Ectodermal cell (in vitro differentiated cells): ENCODE results near the gene KIAA1755. TPM values are rescaled to one million over a fixed set of nuclear protein-coding genes. Genes with fewer than 3 reads are reported as not detected.
A peak's percentile ranks its signal among the peaks of the same experiment; 100 is the strongest.

Experiments
- H3K27ac ChIP-seq: 2 replicates; pipeline ENCODE4 v1.7.0; 2013; ENCODE audit warnings: mild to moderate bottlenecking, low read depth, low read length; ENCODE audit not compliant: insufficient read depth, poor library complexity, severe bottlenecking
- H3K27me3 ChIP-seq: 2 replicates; pipeline ENCODE4 v1.7.0; 2013; ENCODE audit warnings: mild to moderate bottlenecking, low read length; ENCODE audit not compliant: insufficient read depth, control insufficient read depth, poor library complexity, severe bottlenecking
- H3K36me3 ChIP-seq: one replicate; pipeline ENCODE4 v1.7.0; 2013; ENCODE audit warnings: low read length; ENCODE audit not compliant: control insufficient read depth, insufficient read depth
- H3K4me1 ChIP-seq: one replicate; pipeline ENCODE4 v1.7.0; 2013; ENCODE audit warnings: low read length; ENCODE audit not compliant: control insufficient read depth, insufficient read depth
- H3K4me3 ChIP-seq: 2 replicates; pipeline ENCODE4 v1.7.0; 2013; ENCODE audit warnings: low read depth, low read length, control low read depth; ENCODE audit not compliant: insufficient read depth
- H3K9me3 ChIP-seq: 2 replicates; pipeline ENCODE4 v1.7.0; 2013; ENCODE audit warnings: mild to moderate bottlenecking, low read length, moderate library complexity; ENCODE audit not compliant: control insufficient read depth
- WGBS, 2 experiments: methylation state at CpG; one replicate each; pipeline ENCODE4 v1.1.7; 2013; ENCODE audit warnings: missing lambda C conversion rate in 2 of 2; 5-methylcytosine and 5-hydroxymethylcytosine counted together
- polyA plus RNA-seq, 4 experiments: library from polyadenylated mRNA; stranded (reverse); fragments of 50-300 nt; gene quantifications; one replicate each; pipeline ENCODE4 v1.2.3, GENCODE V29; 2013

Gene KIAA1755, protein sequence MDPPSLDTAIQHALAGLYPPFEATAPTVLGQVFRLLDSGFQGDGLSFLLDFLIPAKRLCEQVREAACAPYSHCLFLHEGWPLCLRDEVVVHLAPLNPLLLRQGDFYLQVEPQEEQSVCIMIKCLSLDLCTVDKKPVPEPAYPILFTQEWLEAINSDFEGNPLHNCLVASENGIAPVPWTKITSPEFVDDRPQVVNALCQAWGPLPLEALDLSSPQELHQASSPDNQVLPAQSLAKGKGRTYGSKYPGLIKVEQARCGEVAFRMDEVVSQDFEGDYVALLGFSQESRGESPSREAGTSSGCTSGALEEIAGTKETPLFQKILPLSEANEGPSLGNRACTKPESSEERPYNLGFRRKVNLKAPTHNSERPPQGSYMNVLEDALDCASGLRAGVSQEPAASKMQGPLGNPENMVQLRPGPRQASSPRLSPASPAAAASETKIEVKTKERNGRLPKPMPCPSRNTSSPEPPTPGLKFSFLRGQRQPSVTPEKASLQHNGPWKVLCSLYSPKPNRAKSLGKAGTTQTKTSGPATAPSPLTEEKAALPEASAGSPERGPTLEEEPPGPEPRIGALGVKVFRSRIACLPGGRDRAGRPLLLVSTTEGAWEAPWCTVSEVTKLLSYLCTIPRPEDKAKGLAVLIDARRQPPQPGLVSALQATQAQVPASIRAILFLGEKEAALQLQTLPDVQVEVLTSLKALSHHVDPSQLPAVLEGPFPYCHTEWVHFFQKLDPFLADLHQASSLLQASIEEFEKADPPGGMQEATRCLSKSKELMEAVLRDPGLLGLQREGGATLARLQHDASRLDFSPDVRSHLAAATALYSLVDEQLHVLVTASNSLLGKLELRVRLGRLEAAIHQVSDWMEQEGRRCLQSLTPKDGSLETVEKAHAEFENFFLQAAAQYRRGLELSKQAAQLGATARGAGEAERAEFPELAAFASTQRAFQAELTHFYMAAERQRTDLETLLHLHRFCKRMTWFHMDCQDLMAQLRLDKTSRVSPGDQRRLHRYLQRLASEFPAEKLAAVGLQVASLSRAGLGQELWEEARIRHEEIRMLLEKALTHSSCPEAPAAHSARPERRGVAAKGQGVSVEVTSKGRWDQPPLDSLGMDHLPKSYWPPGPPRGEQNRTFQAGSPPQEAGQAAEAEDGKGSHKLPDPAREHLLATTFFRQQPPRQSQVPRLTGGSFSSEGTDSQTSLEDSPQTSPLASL
- polyA plus RNA-seq (2013, experiment 1 of 4) = 2.8 TPM
- 4.0 TPM for polyA plus RNA-seq (2013, experiment 2 of 4)
- 2.5 TPM for polyA plus RNA-seq (2013, experiment 3 of 4)
- 3.6 TPM for polyA plus RNA-seq (2013, experiment 4 of 4)

DNA sequence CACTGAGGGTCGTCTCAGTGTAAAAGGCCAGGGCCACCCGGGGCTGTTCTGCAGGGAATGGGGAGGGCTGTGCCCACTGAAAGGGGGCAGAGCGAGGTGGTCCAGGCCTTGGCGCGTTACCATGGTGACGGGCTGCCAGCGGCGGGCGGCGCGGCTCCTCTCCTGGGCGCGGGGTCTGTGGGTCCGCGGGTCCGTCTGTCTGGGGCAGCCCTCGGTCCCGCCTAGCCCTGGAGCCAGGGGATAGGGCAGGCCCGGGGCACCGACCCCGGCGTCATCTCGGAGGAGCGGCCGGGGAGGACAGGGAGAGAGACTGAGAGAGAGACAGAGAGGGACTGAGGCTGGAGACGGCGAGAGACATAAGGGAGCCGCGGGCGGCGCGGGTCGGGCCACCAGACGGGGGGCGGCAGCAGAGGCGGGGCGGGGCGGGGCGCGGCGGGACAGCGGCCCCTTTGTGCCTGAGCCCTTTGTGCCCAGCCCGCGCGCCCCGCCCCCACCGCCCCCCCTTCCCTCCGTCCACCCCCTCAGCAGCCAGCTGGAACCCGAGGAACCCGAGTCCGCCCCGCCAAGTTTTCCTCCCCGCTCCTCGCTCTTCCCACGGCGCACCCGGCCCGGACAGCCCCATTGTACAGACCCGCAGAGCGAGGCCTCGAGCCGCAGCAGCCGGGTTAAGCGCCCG, at the start of gene KIAA1755:
Gene KIAA1755 (minus strand): TSS at position 358 of the 676 bp plus-strand sequence. CDS start 235 bp downstream, at position 123.
- H3K4me3 ChIP-seq = peak within 1 kb of the TSS; percentile 39
- peaks cover 7% of the 10 kb centered on the region for H3K4me1 ChIP-seq
- peaks cover 13% of the 10 kb centered on the region for H3K27me3 ChIP-seq
- WGBS, 2 experiments = 5% methylated on average over 61 to 65 of the region's 65 CpGs
- H3K9me3 ChIP-seq = no peaks in the 10 kb centered on the region
- H3K36me3 ChIP-seq = no peaks in the 10 kb centered on the region
- H3K27ac ChIP-seq = no peak within 1 kb of the TSS

DNA sequence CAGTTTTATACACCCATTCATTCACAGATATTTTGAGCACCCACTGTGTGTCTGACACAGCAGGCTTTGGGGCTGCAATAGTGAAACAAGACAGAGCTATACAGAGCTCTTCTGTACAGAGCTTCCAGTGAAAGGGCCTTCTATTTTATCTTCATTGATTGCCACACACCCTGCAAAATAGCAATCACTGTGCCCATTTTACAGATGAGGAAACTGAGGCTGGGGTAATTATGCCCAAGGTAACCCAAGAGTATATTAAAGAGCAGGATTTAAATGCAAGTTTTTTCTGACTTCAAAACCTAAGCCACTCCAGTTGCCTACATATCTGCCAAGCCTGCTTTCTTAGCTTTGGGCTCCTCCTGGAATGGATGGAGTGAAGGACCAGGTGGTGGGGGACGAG, 47.9 kb upstream of the KIAA1755 start:
- H3K4me3 ChIP-seq = no peak overlapping the region
- no peaks in the 10 kb centered on the region for H3K27me3 ChIP-seq
- H3K4me1 ChIP-seq = peaks cover 4% of the 10 kb centered on the region
- no peaks in the 10 kb centered on the region for H3K36me3 ChIP-seq
- 60 to 65% methylated on average over 1 of the region's 1 CpG for WGBS, 2 experiments
- H3K27ac ChIP-seq = no peak overlapping the region
- no peaks in the 10 kb centered on the region for H3K9me3 ChIP-seq

DNA sequence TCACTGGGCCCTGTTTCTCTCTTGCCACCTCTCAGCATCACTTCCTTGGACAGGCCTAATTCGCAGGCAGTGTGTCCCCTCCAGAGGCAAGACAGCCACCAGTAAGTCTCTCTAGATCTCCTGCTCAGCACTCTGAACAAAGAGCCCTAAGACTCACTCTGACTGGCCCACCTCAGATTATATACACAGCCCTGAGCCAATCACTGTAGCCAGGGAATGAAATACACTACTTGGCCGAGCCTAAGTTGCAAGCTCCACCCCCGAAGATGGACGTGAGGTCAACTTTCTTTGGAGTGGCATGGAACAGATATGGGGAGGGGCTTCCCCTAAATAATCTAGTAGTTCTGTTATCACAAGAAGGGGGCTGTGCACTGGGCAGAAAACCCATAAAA, 47.5 kb upstream of the KIAA1755 start:
- H3K9me3 ChIP-seq = no peaks in the 10 kb centered on the region
- no peak overlapping the region for H3K27ac ChIP-seq
- WGBS, 2 experiments = 74 to 78% methylated on average over 4 of the region's 4 CpGs
- peaks cover 4% of the 10 kb centered on the region for H3K4me1 ChIP-seq
- H3K27me3 ChIP-seq = no peaks in the 10 kb centered on the region
- no peaks in the 10 kb centered on the region for H3K36me3 ChIP-seq
- H3K4me3 ChIP-seq = no peak overlapping the region

DNA sequence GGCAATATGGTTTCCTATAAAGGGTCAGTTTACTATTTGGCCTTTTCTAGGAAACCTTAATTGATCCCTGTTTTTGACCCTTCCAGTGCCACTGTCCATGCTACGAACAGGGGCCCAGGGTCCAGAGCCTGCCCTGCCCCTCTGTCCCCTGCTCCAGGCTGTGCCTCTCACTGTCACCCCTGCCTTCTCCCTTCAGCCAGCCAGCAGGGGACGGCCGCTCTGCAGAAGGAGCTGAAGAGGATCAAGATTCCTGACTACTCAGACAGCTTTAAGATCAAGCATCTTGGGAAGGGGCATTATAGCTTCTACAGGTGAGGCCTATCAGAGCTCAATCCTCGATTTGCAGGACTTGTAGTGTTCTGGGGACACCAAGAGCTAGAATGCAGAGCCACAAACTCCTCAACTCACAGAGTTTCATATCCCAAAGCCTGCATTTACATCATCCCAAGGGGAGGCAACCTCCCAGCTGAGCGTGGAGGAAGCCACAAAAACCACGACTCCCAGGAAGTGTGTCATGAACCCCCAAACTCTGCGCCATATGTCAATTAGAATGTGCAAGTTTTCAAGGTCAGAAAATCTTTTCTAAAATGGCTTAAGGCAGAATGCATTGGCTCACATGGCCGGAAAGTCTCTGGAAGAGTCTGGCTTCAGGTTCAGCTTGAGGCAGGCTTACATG, 47.0 kb upstream of the KIAA1755 start:
- WGBS, 2 experiments = 82 to 88% methylated on average over 8 of the region's 8 CpGs
- H3K36me3 ChIP-seq = no peaks in the 10 kb centered on the region
- peaks cover 4% of the 10 kb centered on the region for H3K4me1 ChIP-seq
- no peaks in the 10 kb centered on the region for H3K9me3 ChIP-seq
- no peaks in the 10 kb centered on the region for H3K27me3 ChIP-seq
- H3K27ac ChIP-seq = no peak overlapping the region
- no peak overlapping the region for H3K4me3 ChIP-seq

DNA sequence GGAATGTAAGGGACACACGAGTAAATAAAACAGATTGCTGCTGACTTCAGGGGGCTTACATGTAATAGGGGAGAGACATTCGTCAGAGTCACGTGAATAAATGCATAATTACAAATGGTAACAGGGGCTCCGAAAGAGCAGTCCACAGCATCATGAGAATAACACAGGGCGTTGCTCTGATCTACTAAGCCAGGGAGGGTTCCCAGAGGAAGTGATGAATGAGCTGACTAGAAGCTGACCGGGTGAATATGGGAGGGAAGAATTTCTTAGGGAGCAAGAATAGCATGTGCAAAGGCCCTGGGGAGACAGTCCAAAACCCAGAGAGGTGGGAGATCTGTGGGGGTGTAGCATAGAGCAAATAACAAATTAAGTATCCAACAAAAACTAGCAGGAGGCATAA, 45.8 kb upstream of the KIAA1755 start:
- peaks cover 4% of the 10 kb centered on the region for H3K4me1 ChIP-seq
- no peak overlapping the region for H3K4me3 ChIP-seq
- 91 to 94% methylated on average over 6 of the region's 6 CpGs for WGBS, 2 experiments
- H3K36me3 ChIP-seq = no peaks in the 10 kb centered on the region
- H3K9me3 ChIP-seq = no peaks in the 10 kb centered on the region
- no peaks in the 10 kb centered on the region for H3K27me3 ChIP-seq
- no peak overlapping the region for H3K27ac ChIP-seq

DNA sequence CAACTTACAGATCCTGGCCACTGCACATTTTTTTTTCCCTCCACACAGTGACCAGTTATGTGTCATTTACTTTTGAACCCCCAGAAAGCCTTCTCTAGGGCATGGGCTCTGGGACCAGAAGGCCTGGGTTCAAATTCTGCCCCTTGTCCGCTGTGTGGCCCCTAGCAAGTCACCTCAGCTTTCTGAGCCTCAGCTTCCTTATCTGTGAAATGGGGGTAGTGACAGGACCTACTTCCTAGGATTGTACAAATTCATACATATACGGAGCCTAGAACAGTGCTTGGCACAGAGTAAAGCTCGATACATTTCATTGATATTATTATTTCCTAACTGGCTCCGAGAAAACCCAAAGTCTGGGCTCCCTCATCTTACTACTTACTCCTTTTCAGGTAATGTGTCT, 45.0 kb upstream of the KIAA1755 start:
- H3K4me1 ChIP-seq = peaks cover 4% of the 10 kb centered on the region
- WGBS, 2 experiments = 94 to 98% methylated on average over 4 of the region's 4 CpGs
- no peak overlapping the region for H3K4me3 ChIP-seq
- no peaks in the 10 kb centered on the region for H3K27me3 ChIP-seq
- H3K36me3 ChIP-seq = no peaks in the 10 kb centered on the region
- no peaks in the 10 kb centered on the region for H3K9me3 ChIP-seq
- H3K27ac ChIP-seq = no peak overlapping the region

DNA sequence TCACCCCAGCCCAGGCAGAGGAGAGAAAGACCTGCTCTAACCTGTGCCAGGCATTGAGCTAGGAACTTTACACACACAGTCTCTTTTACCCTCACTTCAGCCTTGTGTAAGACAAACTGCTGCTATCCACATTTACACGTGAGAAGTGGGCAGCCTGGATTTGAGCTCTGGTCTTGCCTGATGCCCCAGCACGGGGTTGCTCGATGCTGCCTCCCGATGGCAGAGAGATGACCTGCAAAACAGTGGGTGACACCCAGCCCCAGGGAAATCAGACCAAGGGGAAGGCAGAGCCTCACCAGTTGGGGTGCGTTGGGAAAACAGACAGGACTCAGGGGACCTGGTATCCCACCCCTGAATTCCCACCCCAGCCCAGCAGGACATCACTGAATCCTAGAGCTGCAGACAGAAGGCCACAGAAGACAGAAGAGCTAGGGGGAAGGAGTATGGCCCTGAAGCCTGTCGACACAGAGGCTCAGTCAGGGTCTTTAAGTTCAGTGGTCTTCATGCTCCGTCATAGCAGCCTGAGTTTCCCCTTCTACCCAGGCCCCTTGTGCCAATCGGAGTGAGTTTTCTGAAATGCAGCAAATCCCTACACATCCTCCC, 44.4 kb upstream of the KIAA1755 start:
- H3K4me3 ChIP-seq = no peak overlapping the region
- no peak overlapping the region for H3K27ac ChIP-seq
- no peaks in the 10 kb centered on the region for H3K36me3 ChIP-seq
- no peaks in the 10 kb centered on the region for H3K27me3 ChIP-seq
- no peaks in the 10 kb centered on the region for H3K9me3 ChIP-seq
- WGBS, 2 experiments = 64 to 69% methylated on average over 8 of the region's 8 CpGs
- H3K4me1 ChIP-seq = peaks cover 4% of the 10 kb centered on the region

DNA sequence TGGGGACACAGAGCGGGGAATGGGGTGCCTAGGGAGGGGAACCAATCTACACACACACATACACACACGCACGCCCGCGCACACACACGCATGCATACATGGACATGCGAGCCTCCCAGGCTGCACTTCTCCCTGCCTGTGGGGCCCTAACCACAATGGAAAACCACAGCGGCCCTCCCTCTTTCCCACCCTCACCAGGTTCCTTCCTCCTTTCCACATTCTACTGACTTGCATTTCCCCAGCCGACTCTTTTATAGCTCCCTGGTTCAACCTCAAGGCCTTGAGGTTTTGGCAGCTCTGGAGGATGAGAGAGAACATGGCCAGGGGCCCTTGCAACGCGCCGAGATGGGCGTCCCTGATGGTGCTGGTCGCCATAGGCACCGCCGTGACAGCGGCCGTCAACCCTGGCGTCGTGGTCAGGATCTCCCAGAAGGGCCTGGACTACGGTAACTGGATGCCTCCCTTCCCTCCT, 43.4 kb upstream of the KIAA1755 start, which contains the start of gene BPI:
Gene BPI (plus strand): TSS at position 249 of the 472 bp plus-strand sequence. CDS start 68 bp downstream, at position 317.
- H3K27ac ChIP-seq = no peak within 1 kb of the TSS
- H3K27me3 ChIP-seq = no peaks in the 10 kb centered on the region
- H3K9me3 ChIP-seq = no peaks in the 10 kb centered on the region

DNA sequence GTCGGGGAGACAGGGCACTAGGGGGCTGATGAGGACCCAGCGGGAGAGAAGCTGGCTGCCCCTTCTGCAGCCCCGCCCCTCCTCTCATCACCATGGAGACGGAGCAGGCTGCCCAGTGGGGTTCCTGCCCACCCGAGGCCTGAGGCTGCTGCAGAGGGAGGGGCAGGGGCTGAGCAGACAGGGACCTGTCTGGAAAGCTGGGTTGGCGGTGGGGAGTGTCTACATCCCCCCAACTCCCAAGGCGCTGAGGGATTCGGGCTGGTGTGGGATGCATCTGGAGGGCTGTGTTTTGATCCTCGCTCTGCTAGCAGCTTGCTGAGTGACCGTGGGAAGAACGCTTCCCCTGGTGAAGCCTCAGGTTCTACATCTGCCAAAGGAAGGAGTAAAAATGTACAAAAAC, 42.3 kb upstream of the KIAA1755 start:
- Histone ChIP-seq H3K4me1 (peaks cover 4% of the 10 kb centered on the region), H3K27me3 (no peaks in the 10 kb centered on the region), H3K27ac (no peak overlapping the region), H3K36me3 (no peaks in the 10 kb centered on the region), H3K4me3 (no peak overlapping the region), H3K9me3 (no peaks in the 10 kb centered on the region)
- WGBS, 2 experiments = 33 to 39% methylated on average over 11 of the region's 11 CpGs

More for the DNA sequence above, 43.4 kb upstream of the KIAA1755 start, which contains the start of gene BPI:
- Histone ChIP-seq H3K36me3 (no peaks in the 10 kb centered on the region), H3K4me1 (peaks cover 4% of the 10 kb centered on the region), H3K4me3 (no peak within 1 kb of the TSS)
- WGBS, 2 experiments = 87 to 88% methylated on average over 21 of the region's 21 CpGs
